OCI-LY7 (cell line): ENCODE data around the gene UAP1L1. TPM values are rescaled to one million over a fixed set of nuclear protein-coding genes. Genes with fewer than 3 reads are reported as not detected.

ENCODE experiments used
- BruUV-seq: library from RNA; stranded (reverse); fragments of 400-500 nt; replicated peaks from 2 replicates; lab custom pipeline; 2021; lab: Mats Ljungman, UMichigan
- CTCF ChIA-PET: fragments of 300-600 bp; sonication (Branson Sonifier 250); formaldehyde crosslinking; loops from one replicate; lab custom pipeline; 2022; ENCODE audit warnings: antibody characterized with exemption; ENCODE audit not compliant: unreplicated experiment; lab: Charles Lee
- POLR2A ChIA-PET: fragments of 300-600 bp; sonication (Branson Sonifier 250); formaldehyde crosslinking; loops from one replicate; lab custom pipeline; 2022; ENCODE audit warnings: antibody characterized with exemption; lab: Charles Lee
- DNase-seq: peaks from one replicate; pipeline ENCODE4 v3.0.0-alpha.2; 2015; ENCODE audit warnings: low spot score
- H2AFZ ChIP-seq: fragments of 200-600 bp; sonication (generic), shearing (Covaris generic); 2 replicates; pipeline ENCODE4 v1.6.1; 2014; ENCODE audit warnings: mild to moderate bottlenecking, antibody characterized with exemption, low read length, moderate library complexity
- H3K27ac ChIP-seq: fragments of 200-600 bp; sonication (generic); 2 replicates; pipeline ENCODE4 v1.5.1; 2014; ENCODE audit warnings: mixed run types, low read depth, mild to moderate bottlenecking, moderate library complexity, low read length, inconsistent platforms; ENCODE audit not compliant: poor library complexity, severe bottlenecking
- H3K36me3 ChIP-seq: fragments of 200-600 bp; sonication (generic); 2 replicates; pipeline ENCODE4 v1.6.1; 2014; ENCODE audit warnings: mild to moderate bottlenecking, antibody characterized with exemption, low read length, moderate library complexity, mixed read lengths; ENCODE audit not compliant: insufficient read depth
- H3K4me1 ChIP-seq: fragments of 200-600 bp; sonication (generic); 2 replicates; pipeline ENCODE4 v1.5.1; 2014; ENCODE audit warnings: mild to moderate bottlenecking, low read length; ENCODE audit not compliant: insufficient read depth, poor library complexity, severe bottlenecking
- H3K4me2 ChIP-seq: fragments of 200-600 bp; sonication (generic); 2 replicates; pipeline ENCODE4 v1.6.1; 2014; ENCODE audit warnings: mild to moderate bottlenecking, low read length
- H3K4me3 ChIP-seq: fragments of 200-600 bp; sonication (generic); 2 replicates; pipeline ENCODE4 v1.5.1; 2014; ENCODE audit warnings: mild to moderate bottlenecking, low read depth, low read length; ENCODE audit not compliant: poor library complexity, severe bottlenecking
- H3K79me2 ChIP-seq: fragments of 200-600 bp; sonication (generic); 2 replicates; pipeline ENCODE4 v1.6.1; 2016; ENCODE audit warnings: low read depth, mild to moderate bottlenecking, low read length, moderate library complexity, mixed read lengths; ENCODE audit not compliant: insufficient read depth
- H3K9me2 ChIP-seq: fragments of 200-600 bp; sonication (generic); 2 replicates; pipeline ENCODE4 v1.6.1; 2016; ENCODE audit warnings: mild to moderate bottlenecking, low read length, mixed read lengths; ENCODE audit not compliant: insufficient read depth
- H3K9me3 ChIP-seq: fragments of 200-600 bp; sonication (generic); 2 replicates; pipeline ENCODE4 v1.6.1; 2014; ENCODE audit warnings: mild to moderate bottlenecking, mixed run types, low read length, mixed read lengths
- H4K20me1 ChIP-seq: fragments of 200-600 bp; sonication (generic); 2 replicates; pipeline ENCODE4 v1.6.1; 2014; ENCODE audit warnings: mild to moderate bottlenecking, antibody characterized with exemption, low read length, moderate library complexity, mixed read lengths; ENCODE audit not compliant: insufficient read depth
- CTCF ChIP-seq: fragments of 200-600 bp; sonication (generic); conservative IDR thresholded peaks from 2 replicates; pipeline ENCODE4 v1.5.1; 2014; ENCODE audit warnings: mild to moderate bottlenecking, antibody characterized with exemption, low read length, moderate library complexity, mixed read lengths
- EZH2phosphoT487 ChIP-seq: fragments of 200-600 bp; sonication (generic); IDR thresholded peaks from 2 replicates; pipeline ENCODE4 v1.6.1; 2018; ENCODE audit warnings: low read depth, borderline replicate concordance, mild to moderate bottlenecking, mixed run types, antibody characterized with exemption, low read length, moderate library complexity, mixed read lengths
- intact Hi-C: fragments of 100-400 bp; cut with micrococcal nuclease; formaldehyde crosslinking; loops from one replicate; pipeline ENCODE4 v1.10.0; 2022; ENCODE audit not compliant: unreplicated experiment
- total RNA-seq, 2 experiments: library from RNA; depleted of rRNA in 1 of 2; stranded (reverse); fragments of >200 nt in 1 of 2; shearing (Covaris generic) in 1 of 2; gene quantifications; 2 replicates each; pipeline ENCODE4 v1.2.3, GENCODE V29; 2014 to 2022

Gene UAP1L1
- total RNA-seq, 2 experiments from 2014 or later: 5.7 to 16.7 TPM

- POLR2A ChIA-PET: interaction anchor here (0.8 to 1.2 kb wide), 2 partner anchors 44 to 75 kb away, joined by 3 to 4 read pairs; partner anchors contain the start of gene SAPCD2
- DNase-seq: peak; percentile 82
- peak within 1 kb of the TSS; percentile 42 for H3K27ac ChIP-seq
- peaks cover 34% of the 10 kb centered on the region for H3K4me1 ChIP-seq
- peak within 1 kb of the TSS; percentile 59; the same call in 1 of the 2 replicates for H2AFZ ChIP-seq
- no peaks in the 10 kb centered on the region for H3K9me2 ChIP-seq
- no peaks in the 10 kb centered on the region for H3K9me3 ChIP-seq
- H3K79me2 ChIP-seq: no peaks in the 10 kb centered on the region
- CTCF ChIA-PET: interaction anchor here (0.5 kb wide), 1 partner anchor 103 kb away, joined by 3 read pairs; no protein-coding TSS in a partner anchor
- no TSS peak for BruUV-seq
- TF ChIP-seq EZH2phosphoT487 (no peak), CTCF (no peak)
- no peaks in the 10 kb centered on the region for H4K20me1 ChIP-seq
- H3K36me3 ChIP-seq: peaks cover 28% of the 10 kb centered on the region
- H3K4me3 ChIP-seq: peak within 1 kb of the TSS; percentile 95
- peak within 1 kb of the TSS; percentile 71 for H3K4me2 ChIP-seq
- intact Hi-C loops: loop anchor here (2.0 to 5.0 kb wide), 3 partner anchors 37 to 72 kb away; partner anchors contain the start of genes ANAPC2 and SSNA1
Observed at GRCh38 chr9:137114613-137115393, 37.5 kb downstream of the UAP1L1 start, which contains the start of gene DPP7. Gene DPP7 (minus strand): TSS chr9:137114733. CDS start chr9:137114713, 20 bp downstream.

GRCh38 chr9:137115394-137116026, 38.2 kb downstream of the UAP1L1 start:
- DNase-seq: no peak
- intact Hi-C loops: loop anchor here (2.0 to 5.0 kb wide), 3 partner anchors 37 to 72 kb away; partner anchors contain the start of genes ANAPC2 and SSNA1
- H3K9me2 ChIP-seq: no peaks in the 10 kb centered on the region
- H3K27ac ChIP-seq: no peak overlapping the region
- TF ChIP-seq CTCF (peak; percentile 44; the same call in 1 of the 2 replicates), EZH2phosphoT487 (no peak)
- no TSS peak for BruUV-seq
- peak overlapping the region; percentile 71 for H3K4me2 ChIP-seq
- H4K20me1 ChIP-seq: no peaks in the 10 kb centered on the region
- H3K4me3 ChIP-seq: peak overlapping the region; percentile 95
- ChIA-PET CTCF (interaction anchor here (0.5 kb wide), 1 partner anchor 104 kb away, joined by 3 read pairs; no protein-coding TSS in a partner anchor), POLR2A (interaction anchor here (0.5 to 1.2 kb wide), 3 partner anchors 13 to 74 kb away, joined by 3 to 4 read pairs (median 4); partner anchors contain the start of gene SAPCD2)
- peaks cover 41% of the 10 kb centered on the region for H3K4me1 ChIP-seq
- peaks cover 21% of the 10 kb centered on the region for H3K36me3 ChIP-seq
- no peaks in the 10 kb centered on the region for H3K79me2 ChIP-seq
- H2AFZ ChIP-seq: no peak overlapping the region
- no peaks in the 10 kb centered on the region for H3K9me3 ChIP-seq
